Esophagus squamous epithelium (tissue), 5 donors: Measurements from ENCODE around the gene TAS1R1. TPM values are rescaled to one million over a fixed set of nuclear protein-coding genes. Genes with fewer than 3 reads are reported as not detected.

ENCODE experiments used
- DNase-seq: peaks from one replicate; lab custom pipeline; 2025; lab: John Stamatoyannopoulos, UW
- H3K27ac ChIP-seq, 4 donors: fragments of 200-600 bp; sonication (generic); one replicate each; pipeline ENCODE4 v1.5.1; 2016 to 2019; ENCODE audit warnings: mild to moderate bottlenecking in 1 of 4
- H3K27me3 ChIP-seq, 4 donors: fragments of 200-600 bp; sonication (generic); 1 replicate in 3 of 4; 2 replicates in 1 of 4; pipeline versions ENCODE4 v1.5.1 to v1.6.0; 2017 to 2021; ENCODE audit warnings: antibody characterized with exemption in 1 of 4
- H3K36me3 ChIP-seq, 3 donors: fragments of 200-600 bp; sonication (generic); one replicate each; pipeline ENCODE4 v1.5.1; 2016 to 2019
- H3K4me1 ChIP-seq, 3 donors: fragments of 200-600 bp; sonication (generic); one replicate each; pipeline ENCODE4 v1.5.1; 2017 to 2019
- H3K4me3 ChIP-seq, 4 donors: fragments of 200-600 bp; sonication (generic); 1 replicate in 3 of 4; 2 replicates in 1 of 4; pipeline ENCODE4 v1.5.1; 2016 to 2019; ENCODE audit warnings: mild to moderate bottlenecking in 2 of 4, moderate library complexity in 1 of 4
- H3K9me3 ChIP-seq, 3 donors: fragments of 200-600 bp; sonication (generic); one replicate each; pipeline ENCODE4 v1.5.1; 2016 to 2019
- CTCF ChIP-seq, 6 experiments: fragments of 450-650 bp in 4 of 6; fragments of 200-600 bp in 2 of 6; sonication (generic) in 2 of 6; IDR thresholded peaks; one replicate each; pipeline ENCODE4 v1.5.1; 2016 to 2019; ENCODE audit warnings: antibody characterized with exemption in 6 of 6, mild to moderate bottlenecking in 4 of 6, moderate library complexity in 4 of 6
- POLR2A ChIP-seq, 4 donors: fragments of 450-650 bp; IDR thresholded peaks; one replicate each; pipeline ENCODE4 v1.6.1; 2017; ENCODE audit warnings: antibody characterized with exemption in 4 of 4, mild to moderate bottlenecking in 4 of 4, moderate library complexity in 3 of 4
- WGBS, 2 donors: methylation state at CpG; one replicate each; pipeline ENCODE4 v1.1.5; 2018; 5-methylcytosine and 5-hydroxymethylcytosine counted together
- intact Hi-C: fragments of 100-400 bp; cut with DNase I; formaldehyde crosslinking; loops from one replicate; pipeline ENCODE4 v1.15.0; 2022
- total RNA-seq, 4 donors: library from RNA; depleted of rRNA; stranded (reverse); fragments of >200 nt; gene quantifications; one replicate each; pipeline ENCODE4 v1.1.0, GENCODE V29; 2016
- donor health status: DM: yes; HTN: yes; CAD: no.

The TAS1R1 gene
- total RNA-seq, 4 donors from 2014 or later: not detected

DNA sequence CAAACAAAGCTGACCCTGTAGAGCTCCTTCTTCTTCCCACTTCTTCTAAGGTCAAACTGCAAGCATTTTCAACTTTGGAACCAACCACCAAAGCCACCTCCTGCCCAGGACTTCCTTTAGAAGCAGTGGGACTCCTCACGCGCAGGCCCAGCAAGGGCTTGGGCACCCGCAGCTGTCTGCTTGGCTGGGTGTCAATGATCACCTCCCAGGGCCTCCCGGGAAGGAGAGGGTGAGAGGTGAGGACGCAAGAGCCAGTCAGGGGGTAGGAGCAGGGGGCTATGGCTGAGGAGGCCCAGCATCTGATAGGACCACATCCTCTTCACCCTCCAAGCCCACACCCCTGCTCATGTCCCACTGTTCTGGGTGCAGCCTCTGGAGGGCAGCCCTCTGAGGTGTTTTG, 37.3 kb downstream of the TAS1R1 start:
- peak overlapping the region in 1 of 4 donors; percentile 37 for H3K27ac ChIP-seq
- H3K9me3 ChIP-seq: no peaks in the 10 kb centered on the region
- TF ChIP-seq POLR2A (IDR thresholded peaks at IDR 0.05) (no peak), CTCF (IDR thresholded peaks at IDR 0.05) (no peak)
- H3K4me1 ChIP-seq: peaks cover 49 to 96% (median 50%) of the 10 kb centered on the region in 3 donors
- DNase-seq: no peak
- no peaks in the 10 kb centered on the region for H3K27me3 ChIP-seq
- intact Hi-C loops: no loop called here
- no peak overlapping the region for H3K4me3 ChIP-seq
- WGBS, 2 donors: 58 to 60% methylated on average over 1 to 4 of the region's 5 CpGs
- peaks cover 69 to 97% (median 77%) of the 10 kb centered on the region in 3 donors for H3K36me3 ChIP-seq

GRCh38 chr1:6592865-6593593, 37.9 kb downstream of the TAS1R1 start:
- intact Hi-C loops: no loop called here

DNA sequence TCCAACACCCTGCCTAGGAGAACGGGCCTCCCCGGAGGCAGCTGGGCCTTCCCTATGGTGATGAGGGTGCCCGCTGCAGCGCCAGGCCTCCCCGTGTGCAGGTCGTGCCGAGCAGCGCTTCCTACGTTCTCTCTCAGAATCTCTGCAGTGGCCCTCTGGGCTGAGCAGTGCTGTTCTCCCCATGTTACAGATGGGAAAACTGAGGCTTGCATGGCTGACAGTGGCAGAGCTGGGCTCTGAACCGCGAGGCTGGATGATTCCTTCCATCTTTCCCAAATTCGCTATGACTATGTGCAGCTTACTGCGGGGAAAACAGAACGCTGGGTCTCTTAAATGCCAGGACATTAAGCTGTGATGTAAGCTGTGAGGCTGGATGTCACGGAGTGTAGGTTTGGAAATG, 38.7 kb downstream of the TAS1R1 start:
- no peak for DNase-seq
- H3K4me1 ChIP-seq: peaks cover 46 to 96% (median 50%) of the 10 kb centered on the region in 3 donors
- H3K9me3 ChIP-seq: no peaks in the 10 kb centered on the region
- H3K36me3 ChIP-seq: peaks cover 75 to 100% (median 75%) of the 10 kb centered on the region in 3 donors
- no peak overlapping the region for H3K4me3 ChIP-seq
- H3K27ac ChIP-seq: no peak overlapping the region
- intact Hi-C loops: no loop called here
- no peak for TF ChIP-seq CTCF (IDR thresholded peaks at IDR 0.05)
- TF ChIP-seq POLR2A (IDR thresholded peaks at IDR 0.05): no peak
- no peaks in the 10 kb centered on the region for H3K27me3 ChIP-seq
- WGBS, 2 donors: 88 to 96% methylated on average over 3 to 7 of the region's 15 CpGs

More at GRCh38 chr1:6592865-6593593, 37.9 kb downstream of the TAS1R1 start:
- 73 to 100% methylated on average over 2 to 9 of the region's 38 CpGs for WGBS, 2 donors
- Histone ChIP-seq H3K27ac (peak overlapping the region in 1 of 4 donors; percentile 37), H3K4me3 (no peak overlapping the region), H3K4me1 (peaks cover 49 to 96% (median 50%) of the 10 kb centered on the region in 3 donors), H3K36me3 (peaks cover 75 to 100% (median 82%) of the 10 kb centered on the region in 3 donors), H3K9me3 (no peaks in the 10 kb centered on the region), H3K27me3 (no peaks in the 10 kb centered on the region)
- DNase-seq: no peak
- TF ChIP-seq CTCF (IDR thresholded peaks at IDR 0.05) (no peak), POLR2A (IDR thresholded peaks at IDR 0.05) (no peak)

GRCh38 chr1:6594977-6595740, 40.1 kb downstream of the TAS1R1 start:
- DNase-seq: no peak
- no peaks in the 10 kb centered on the region for H3K9me3 ChIP-seq
- intact Hi-C loops: no loop called here
- H3K4me3 ChIP-seq: no peak overlapping the region
- H3K36me3 ChIP-seq: peaks cover 63 to 90% (median 70%) of the 10 kb centered on the region in 3 donors
- peaks cover 46 to 96% (median 59%) of the 10 kb centered on the region in 3 donors for H3K4me1 ChIP-seq
- 80 to 86% methylated on average over 11 of the region's 11 CpGs for WGBS, 2 donors
- H3K27me3 ChIP-seq: no peaks in the 10 kb centered on the region
- TF ChIP-seq POLR2A (IDR thresholded peaks at IDR 0.05) (no peak), CTCF (IDR thresholded peaks at IDR 0.05) (no peak)
- no peak overlapping the region for H3K27ac ChIP-seq

DNA sequence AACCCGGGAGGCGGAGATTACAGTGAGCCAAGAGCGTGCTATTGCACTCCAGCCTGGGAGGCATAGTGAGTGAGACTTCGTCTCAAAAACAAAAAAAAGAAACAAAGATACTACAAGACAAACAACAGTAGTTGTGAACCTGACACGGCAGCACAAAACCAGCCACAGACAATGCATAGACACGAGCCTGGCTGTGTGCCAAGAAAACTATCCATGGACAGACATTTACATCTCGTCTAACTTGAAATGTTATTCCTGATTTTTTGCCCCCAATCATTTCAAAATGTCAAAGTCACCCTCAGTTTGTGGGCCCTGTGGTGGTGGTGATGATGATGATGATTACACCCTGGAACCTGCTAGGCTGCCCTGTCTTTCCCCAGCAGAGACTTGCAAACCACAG, 41.2 kb downstream of the TAS1R1 start:
- H3K9me3 ChIP-seq: no peaks in the 10 kb centered on the region
- peak overlapping the region in 2 of 4 donors; percentile 99 to 100 for H3K27ac ChIP-seq
- no peak for TF ChIP-seq POLR2A (IDR thresholded peaks at IDR 0.05)
- H3K36me3 ChIP-seq: peaks cover 54 to 78% (median 60%) of the 10 kb centered on the region in 3 donors
- peaks cover 45 to 93% (median 60%) of the 10 kb centered on the region in 3 donors for H3K4me1 ChIP-seq
- WGBS, 2 donors: 48 to 49% methylated on average over 7 of the region's 7 CpGs
- H3K4me3 ChIP-seq: peak overlapping the region in 2 of 4 donors; percentile 22 to 49
- no peak for DNase-seq
- H3K27me3 ChIP-seq: no peaks in the 10 kb centered on the region
- intact Hi-C loops: no loop called here
